ENCODE results near the gene TRIM42. TPM values are rescaled to one million over a fixed set of nuclear protein-coding genes. Genes with fewer than 3 reads are reported as not detected.

TRIM42 gene
- total RNA-seq (ENCODE audit: unreplicated experiment): not detected
- long read RNA-seq: 0 reads

GRCh38 chr3:140677764-140678163 is at the start of gene TRIM42:
TSS of gene TRIM42 (plus strand) at chr3:140678064. CDS start at chr3:140678230, 166 bp downstream.
- Mint-ChIP-seq H3K4me3 (ENCODE audit: unreplicated experiment) (no peak within 1 kb of the TSS), H3K4me1 (ENCODE audit: low read depth, unreplicated experiment) (no peaks in the 10 kb centered on the region), H3K36me3 (ENCODE audit: unreplicated experiment) (no peaks in the 10 kb centered on the region), H3K27me3 (ENCODE audit: unreplicated experiment) (peaks cover 1% of the 10 kb centered on the region), H3K9me3 (ENCODE audit: unreplicated experiment) (peaks cover 3% of the 10 kb centered on the region), H3K27ac (ENCODE audit: unreplicated experiment) (no peak within 1 kb of the TSS)
- DNase-seq: no peak
- TF ChIP-seq CTCF (IDR thresholded peaks at IDR 0.05; ENCODE audit: partially characterized antibody, unreplicated experiment): no peak

- Mint-ChIP-seq H3K27me3 (ENCODE audit: unreplicated experiment) (no peaks in the 10 kb centered on the region), H3K9me3 (ENCODE audit: unreplicated experiment) (peaks cover 2% of the 10 kb centered on the region), H3K36me3 (ENCODE audit: unreplicated experiment) (no peaks in the 10 kb centered on the region), H3K4me1 (ENCODE audit: low read depth, unreplicated experiment) (no peaks in the 10 kb centered on the region), H3K4me3 (ENCODE audit: unreplicated experiment) (no peak overlapping the region), H3K27ac (ENCODE audit: unreplicated experiment) (no peak overlapping the region)
- DNase-seq: no peak
- TF ChIP-seq CTCF (IDR thresholded peaks at IDR 0.05; ENCODE audit: partially characterized antibody, unreplicated experiment): no peak
These were observed 49.3 kb upstream of the TRIM42 start for GRCh38 chr3:140628606-140629005.

- no peak for DNase-seq
- no peak overlapping the region for H3K4me3 Mint-ChIP-seq (ENCODE audit: unreplicated experiment)
- H3K36me3 Mint-ChIP-seq (ENCODE audit: unreplicated experiment): no peaks in the 10 kb centered on the region
- no peak overlapping the region for H3K27ac Mint-ChIP-seq (ENCODE audit: unreplicated experiment)
- H3K27me3 Mint-ChIP-seq (ENCODE audit: unreplicated experiment): no peaks in the 10 kb centered on the region
- no peaks in the 10 kb centered on the region for H3K4me1 Mint-ChIP-seq (ENCODE audit: low read depth, unreplicated experiment)
- TF ChIP-seq CTCF (IDR thresholded peaks at IDR 0.05; ENCODE audit: partially characterized antibody, unreplicated experiment): no peak
- H3K9me3 Mint-ChIP-seq (ENCODE audit: unreplicated experiment): no peaks in the 10 kb centered on the region
These were observed 48.3 kb upstream of the TRIM42 start for GRCh38 chr3:140629357-140630137.

- Mint-ChIP-seq H3K27me3 (ENCODE audit: unreplicated experiment) (no peaks in the 10 kb centered on the region), H3K27ac (ENCODE audit: unreplicated experiment) (no peak overlapping the region), H3K4me3 (ENCODE audit: unreplicated experiment) (no peak overlapping the region), H3K36me3 (ENCODE audit: unreplicated experiment) (no peaks in the 10 kb centered on the region), H3K9me3 (ENCODE audit: unreplicated experiment) (no peaks in the 10 kb centered on the region), H3K4me1 (ENCODE audit: low read depth, unreplicated experiment) (no peaks in the 10 kb centered on the region)
- DNase-seq: no peak
- no peak for TF ChIP-seq CTCF (IDR thresholded peaks at IDR 0.05; ENCODE audit: partially characterized antibody, unreplicated experiment)
These were observed 47.5 kb upstream of the TRIM42 start for GRCh38 chr3:140630366-140630765.

- H3K4me3 Mint-ChIP-seq (ENCODE audit: unreplicated experiment): no peak overlapping the region
- no peaks in the 10 kb centered on the region for H3K4me1 Mint-ChIP-seq (ENCODE audit: low read depth, unreplicated experiment)
- no peaks in the 10 kb centered on the region for H3K27me3 Mint-ChIP-seq (ENCODE audit: unreplicated experiment)
- no peak for TF ChIP-seq CTCF (IDR thresholded peaks at IDR 0.05; ENCODE audit: partially characterized antibody, unreplicated experiment)
- no peak overlapping the region for H3K27ac Mint-ChIP-seq (ENCODE audit: unreplicated experiment)
- no peaks in the 10 kb centered on the region for H3K36me3 Mint-ChIP-seq (ENCODE audit: unreplicated experiment)
- no peaks in the 10 kb centered on the region for H3K9me3 Mint-ChIP-seq (ENCODE audit: unreplicated experiment)
- no peak for DNase-seq
These were observed 47.0 kb upstream of the TRIM42 start for GRCh38 chr3:140630866-140631265.

All from glutamatergic neuron (in vitro differentiated cells).